CD4-positive, alpha-beta T cell treated with Interleukin-12 subunit alpha and Interleukin-12 subunit beta, for 1 hour (primary cell): ENCODE results near the gene NGB.
A peak's percentile ranks its signal among the peaks of the same experiment; 100 is the strongest.

Experiments used
- DNase-seq: peaks from one replicate; pipeline ENCODE4 v3.0.0-alpha.2; 2020

Gene NGB

GRCh38 chr14:77225892-77226557 is 45.0 kb downstream of the NGB start:
- no peak for DNase-seq

- DNase-seq, result no peak
Observed at GRCh38 chr14:77225254-77225653, 45.8 kb downstream of the NGB start.

- no peak for DNase-seq
Observed at GRCh38 chr14:77224212-77224611, 46.8 kb downstream of the NGB start.

DNA sequence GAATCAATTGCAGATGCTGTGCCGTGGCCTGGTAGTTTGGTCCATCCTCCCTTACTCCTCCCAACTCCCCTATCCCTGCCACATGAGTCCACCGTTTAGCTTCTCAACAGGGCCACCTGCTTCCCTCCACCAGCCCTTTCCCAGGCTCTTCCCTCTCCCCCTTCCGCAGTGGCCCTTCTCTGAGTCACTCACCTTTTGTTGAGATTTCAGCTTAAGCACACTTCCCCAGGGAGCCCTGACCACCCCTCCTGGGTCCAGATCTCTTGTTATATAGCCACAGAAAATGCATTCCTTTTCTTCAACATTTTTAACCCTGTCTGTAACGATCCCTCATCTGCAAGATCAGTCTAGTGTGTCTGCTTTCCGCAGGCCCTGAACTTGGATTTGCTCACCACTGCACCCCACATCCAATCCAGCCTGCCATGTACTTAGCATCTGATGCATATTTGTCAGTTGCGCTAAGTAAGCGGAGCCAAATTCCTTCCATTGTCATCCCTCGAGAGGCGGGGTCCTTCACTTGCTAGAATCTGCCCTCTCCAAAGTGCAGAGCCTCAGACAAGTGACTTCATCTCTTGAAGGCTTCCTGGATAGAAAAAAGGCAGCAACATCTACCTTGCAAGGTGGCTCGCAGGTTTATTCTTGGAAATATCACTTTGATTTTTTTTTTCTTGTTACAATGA is 48.3 kb downstream of the NGB start:
- no peak for DNase-seq

DNA sequence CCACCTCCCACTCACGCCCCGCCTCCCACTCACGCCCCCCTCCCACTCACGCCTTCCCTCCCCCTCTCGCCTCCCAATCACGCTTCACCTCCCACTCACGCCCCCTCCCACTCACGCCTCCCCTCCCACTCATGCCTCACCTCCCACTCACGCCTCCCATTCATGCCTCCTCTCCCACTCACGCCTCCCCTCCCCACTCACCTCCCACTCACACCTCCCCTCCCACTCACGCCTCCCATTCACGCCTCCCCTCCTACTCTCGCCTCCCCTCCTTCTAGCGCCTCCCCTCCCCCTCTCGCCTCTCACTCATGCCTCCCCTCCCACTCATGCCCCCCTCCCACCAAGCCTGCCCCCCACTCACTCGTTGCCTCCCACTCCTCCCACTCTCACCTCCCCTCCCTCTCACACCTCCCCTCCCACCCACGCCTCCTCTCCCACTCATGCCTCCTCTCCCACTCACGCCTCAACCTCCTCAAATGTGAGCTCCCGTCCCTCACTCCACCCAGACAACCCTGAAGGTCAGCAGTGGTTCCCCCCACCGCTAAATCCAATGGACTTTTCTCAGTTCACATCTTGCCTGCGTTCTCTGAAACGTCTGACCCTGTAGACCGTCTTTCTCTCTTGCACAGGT is 49.6 kb downstream of the NGB start:
- peak; percentile 9 for DNase-seq

- peak; percentile 2 for DNase-seq
Observed at GRCh38 chr14:77220246-77221017, 50.6 kb downstream of the NGB start.

DNA sequence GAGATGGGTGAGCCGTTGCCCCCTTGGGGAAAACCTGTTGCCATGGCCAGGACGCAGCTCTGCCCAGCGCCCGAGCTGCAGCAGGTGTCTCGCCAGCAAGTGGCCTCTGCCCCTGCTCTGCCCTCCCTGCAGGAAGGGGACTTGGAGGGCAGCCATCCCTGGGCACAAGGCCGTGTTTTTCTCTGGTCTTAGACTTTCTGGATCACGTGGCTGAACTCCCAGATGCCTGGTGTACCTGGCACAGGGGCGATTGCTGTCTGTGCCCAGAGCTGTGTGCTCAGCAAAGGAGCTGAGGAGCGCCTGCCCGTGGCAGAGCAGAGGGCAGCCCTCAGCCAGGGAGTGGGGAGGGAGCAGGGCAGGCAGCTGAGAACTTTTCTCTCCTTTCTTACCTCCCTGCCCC is 51.4 kb downstream of the NGB start:
- DNase-seq, result no peak

DNA sequence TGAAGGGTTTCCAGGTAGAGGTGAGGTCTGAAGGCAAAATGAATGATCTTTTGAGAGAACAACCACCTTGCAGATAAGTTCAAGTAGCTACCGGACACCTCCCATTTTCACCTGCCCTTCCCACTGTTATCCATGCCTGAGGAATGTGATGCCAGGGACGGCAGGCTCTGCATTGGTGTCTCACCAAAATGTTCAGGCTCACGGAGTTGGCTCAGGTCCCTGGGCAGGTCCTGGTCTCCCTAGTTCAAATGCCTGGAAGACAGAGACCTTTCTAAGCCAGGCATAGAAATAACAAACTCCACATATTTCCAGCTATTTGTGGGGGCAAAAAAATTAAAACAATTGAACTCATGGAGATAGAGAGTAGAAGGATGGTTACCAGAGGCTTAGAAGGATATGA is 53.5 kb downstream of the NGB start:
- no peak for DNase-seq
